Stimulated activated naive B cell treated with anti-CD40 and anti-IgM and Interleukin-4, amounts not matched to agents 10 μg/mL and 1 μg/mL and 100 μg/mL, for 72 hours (primary cell): ENCODE results near the gene TMTC1.

Experiments
- ATAC-seq, 2 donors: fragments of 150-1000 bp; cut with Tn5 transposase; replicated peaks; 2 replicates each; pipeline ENCODE4 v1.10.0; 2021; ENCODE audit warnings: moderate library complexity in 1 of 2
- DNase-seq: peaks from one replicate; pipeline ENCODE4 v3.0.0; 2021
- H3K27ac Mint-ChIP-seq: one replicate; pipeline ENCODE4 v1.8.0; 2022; ENCODE audit warnings: mild to moderate bottlenecking, mixed read lengths
- H3K27me3 Mint-ChIP-seq, 2 donors: one replicate each; pipeline ENCODE4 v1.8.0; 2022; ENCODE audit warnings: mixed read lengths in 2 of 2
- H3K36me3 Mint-ChIP-seq, 2 donors: one replicate each; pipeline ENCODE4 v1.8.0; 2022; ENCODE audit warnings: mixed read lengths in 2 of 2, mild to moderate bottlenecking in 1 of 2
- H3K4me1 Mint-ChIP-seq, 2 donors: one replicate each; pipeline ENCODE4 v1.8.0; 2022; ENCODE audit warnings: mixed read lengths in 2 of 2, mild to moderate bottlenecking in 1 of 2
- H3K4me3 Mint-ChIP-seq, 2 donors: one replicate each; pipeline ENCODE4 v1.8.0; 2022; ENCODE audit warnings: mild to moderate bottlenecking in 2 of 2, mixed read lengths in 2 of 2, moderate library complexity in 1 of 2
- H3K9me3 Mint-ChIP-seq, 2 donors: one replicate each; pipeline ENCODE4 v1.8.0; 2022; ENCODE audit warnings: mixed read lengths in 2 of 2, mild to moderate bottlenecking in 1 of 2

TMTC1 gene

GRCh38 chr12:29518407-29518806, 265.3 kb downstream of the TMTC1 start:
- no peak for DNase-seq

GRCh38 chr12:29517264-29517663, 266.5 kb downstream of the TMTC1 start:
- ATAC-seq (no peak), DNase-seq (no peak)
- Mint-ChIP-seq H3K9me3 (no peaks in the 10 kb centered on the region), H3K27ac (no peak overlapping the region), H3K27me3 (peaks cover 14 to 20% of the 10 kb centered on the region in 2 donors), H3K4me3 (no peak overlapping the region), H3K36me3 (no peaks in the 10 kb centered on the region), H3K4me1 (no peaks in the 10 kb centered on the region)

More at GRCh38 chr12:29518407-29518806, 265.3 kb downstream of the TMTC1 start:
- Mint-ChIP-seq H3K4me1 (no peaks in the 10 kb centered on the region), H3K9me3 (no peaks in the 10 kb centered on the region), H3K27me3 (peaks cover 14 to 20% of the 10 kb centered on the region in 2 donors), H3K36me3 (no peaks in the 10 kb centered on the region), H3K4me3 (no peak overlapping the region), H3K27ac (no peak overlapping the region)
- ATAC-seq: no peak

DNA sequence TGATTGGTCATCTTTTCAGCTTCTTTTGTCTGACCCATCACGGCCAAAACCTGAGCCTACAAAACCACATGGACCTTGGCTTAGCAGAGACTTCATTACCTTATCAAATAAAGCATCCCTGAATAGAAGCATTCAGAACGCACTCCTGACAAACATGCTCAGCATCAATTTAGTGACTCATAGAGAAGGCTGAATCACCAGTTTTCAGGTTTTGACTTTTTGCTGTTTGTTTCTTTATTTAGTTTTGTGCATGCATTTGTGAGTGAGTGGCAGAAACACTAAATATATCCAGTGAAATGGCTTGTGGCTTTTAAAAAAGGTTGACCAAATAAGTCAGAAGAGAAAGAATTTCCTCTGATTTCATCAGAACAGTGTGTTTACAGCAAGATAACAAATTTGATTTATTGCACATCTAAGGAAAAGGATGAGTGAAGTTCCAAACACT, 267.3 kb downstream of the TMTC1 start:
- Mint-ChIP-seq H3K4me1 (no peaks in the 10 kb centered on the region), H3K4me3 (no peak overlapping the region), H3K27ac (no peak overlapping the region), H3K27me3 (peaks cover 14 to 20% of the 10 kb centered on the region in 2 donors), H3K36me3 (no peaks in the 10 kb centered on the region), H3K9me3 (no peaks in the 10 kb centered on the region)
- no peak for ATAC-seq
- no peak for DNase-seq

GRCh38 chr12:29510591-29511185, 273.1 kb downstream of the TMTC1 start:
- Mint-ChIP-seq H3K27ac (no peak overlapping the region), H3K36me3 (no peaks in the 10 kb centered on the region), H3K9me3 (no peaks in the 10 kb centered on the region), H3K4me3 (no peak overlapping the region), H3K4me1 (no peaks in the 10 kb centered on the region), H3K27me3 (peaks cover 22% of the 10 kb centered on the region in 2 donors)
- no peak for ATAC-seq
- DNase-seq: no peak

DNA sequence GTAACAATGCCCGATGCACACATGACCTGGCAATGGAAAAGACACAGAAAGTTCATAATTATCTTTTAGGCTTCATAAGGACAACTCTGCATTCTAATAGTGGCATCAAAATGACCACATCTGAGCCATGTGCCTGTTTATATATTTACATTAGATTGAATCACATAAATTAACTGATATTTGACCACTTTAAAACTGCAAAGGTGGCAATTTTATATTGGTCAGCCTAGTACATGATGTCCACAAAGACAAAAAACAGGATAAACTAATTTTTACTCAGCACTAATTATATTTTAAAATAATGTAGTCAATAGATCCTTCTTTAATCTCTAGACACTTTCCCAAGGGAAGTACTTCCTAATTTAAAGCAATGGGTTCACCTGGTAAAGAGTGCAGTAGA, 274.2 kb downstream of the TMTC1 start:
- H3K4me3 Mint-ChIP-seq: no peak overlapping the region
- no peak overlapping the region for H3K27ac Mint-ChIP-seq
- no peaks in the 10 kb centered on the region for H3K36me3 Mint-ChIP-seq
- no peaks in the 10 kb centered on the region for H3K4me1 Mint-ChIP-seq
- H3K27me3 Mint-ChIP-seq: peaks cover 15 to 16% of the 10 kb centered on the region in 2 donors
- DNase-seq (no peak), ATAC-seq (no peak)
- no peaks in the 10 kb centered on the region for H3K9me3 Mint-ChIP-seq

- peaks cover 13% of the 10 kb centered on the region in 2 donors for H3K27me3 Mint-ChIP-seq
- no peak overlapping the region for H3K4me3 Mint-ChIP-seq
- H3K4me1 Mint-ChIP-seq: no peaks in the 10 kb centered on the region
- H3K36me3 Mint-ChIP-seq: no peaks in the 10 kb centered on the region
- no peaks in the 10 kb centered on the region for H3K9me3 Mint-ChIP-seq
- DNase-seq (no peak), ATAC-seq (no peak)
- H3K27ac Mint-ChIP-seq: no peak overlapping the region
Measured at GRCh38 chr12:29508949-29509348, 274.8 kb downstream of the TMTC1 start.

DNA sequence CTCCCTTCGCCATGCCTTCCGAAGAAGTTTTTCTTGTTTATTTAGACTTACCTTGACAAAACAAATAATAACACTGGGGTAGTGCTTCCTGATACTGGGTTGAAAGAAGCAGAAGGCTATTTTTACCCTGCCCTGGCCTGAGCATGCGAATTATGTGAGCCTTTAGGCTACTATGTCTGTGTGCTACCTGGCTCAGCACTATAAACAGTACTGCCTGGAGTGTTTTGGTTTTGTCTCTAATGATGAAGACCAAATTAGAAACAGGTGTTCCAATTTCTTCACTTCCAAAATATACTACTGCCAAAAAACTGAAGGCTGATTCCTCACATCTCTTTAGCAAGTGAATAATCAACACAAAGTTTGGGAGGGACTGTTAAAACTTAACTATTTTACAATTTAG, 278.6 kb downstream of the TMTC1 start:
- H3K4me1 Mint-ChIP-seq: peaks cover 0 to 3% of the 10 kb centered on the region in 2 donors
- H3K9me3 Mint-ChIP-seq: no peaks in the 10 kb centered on the region
- H3K27ac Mint-ChIP-seq: no peak overlapping the region
- H3K4me3 Mint-ChIP-seq: no peak overlapping the region
- H3K36me3 Mint-ChIP-seq: no peaks in the 10 kb centered on the region
- H3K27me3 Mint-ChIP-seq: peaks cover 8 to 12% of the 10 kb centered on the region in 2 donors
- DNase-seq: no peak
- no peak for ATAC-seq

- H3K4me3 Mint-ChIP-seq: no peak overlapping the region
- H3K9me3 Mint-ChIP-seq: no peaks in the 10 kb centered on the region
- H3K36me3 Mint-ChIP-seq: no peaks in the 10 kb centered on the region
- H3K27me3 Mint-ChIP-seq: peaks cover 8 to 12% of the 10 kb centered on the region in 2 donors
- ATAC-seq (no peak), DNase-seq (no peak)
- no peak overlapping the region for H3K27ac Mint-ChIP-seq
- peaks cover 0 to 3% of the 10 kb centered on the region in 2 donors for H3K4me1 Mint-ChIP-seq
Measured at GRCh38 chr12:29503283-29503682, 280.5 kb downstream of the TMTC1 start.

GRCh38 chr12:29499235-29499634, 284.5 kb downstream of the TMTC1 start:
- Mint-ChIP-seq H3K36me3 (no peaks in the 10 kb centered on the region), H3K4me1 (peaks cover 0 to 3% of the 10 kb centered on the region in 2 donors), H3K27me3 (peaks cover 4 to 6% of the 10 kb centered on the region in 2 donors), H3K4me3 (no peak overlapping the region), H3K9me3 (no peaks in the 10 kb centered on the region), H3K27ac (no peak overlapping the region)
- no peak for DNase-seq
- ATAC-seq: no peak

DNA sequence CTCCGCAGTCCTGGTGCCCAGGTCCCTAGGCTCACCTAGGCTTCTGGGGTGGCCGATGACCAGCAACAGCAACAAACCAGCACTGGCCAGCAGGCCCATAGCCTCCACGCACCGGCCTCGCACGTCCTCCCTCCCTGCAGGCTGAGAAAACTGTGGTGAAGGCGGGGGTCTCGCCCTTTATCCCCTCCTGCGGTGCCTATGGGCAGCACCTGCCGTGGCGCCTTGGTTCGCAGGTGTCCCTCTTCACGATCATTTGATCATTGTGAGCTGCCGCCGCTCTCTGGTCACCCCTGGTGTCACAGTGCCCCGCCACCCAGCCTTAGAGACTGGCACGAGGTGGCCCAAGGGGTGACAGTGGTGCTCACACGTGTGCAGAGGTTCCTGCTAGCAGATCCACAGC, 286.2 kb downstream of the TMTC1 start, which contains the start of gene OVCH1:
OVCH1 (minus strand) TSS at position 99 of the 400 bp plus-strand sequence; CDS start at position 99, 0 bp downstream.
- Mint-ChIP-seq H3K27ac (no peak within 1 kb of the TSS), H3K9me3 (no peaks in the 10 kb centered on the region), H3K36me3 (no peaks in the 10 kb centered on the region), H3K4me1 (peaks cover 0 to 3% of the 10 kb centered on the region in 2 donors), H3K4me3 (no peak within 1 kb of the TSS), H3K27me3 (peaks cover under 1 to 6% of the 10 kb centered on the region in 2 donors)
- ATAC-seq: no peak
- no peak for DNase-seq

DNA sequence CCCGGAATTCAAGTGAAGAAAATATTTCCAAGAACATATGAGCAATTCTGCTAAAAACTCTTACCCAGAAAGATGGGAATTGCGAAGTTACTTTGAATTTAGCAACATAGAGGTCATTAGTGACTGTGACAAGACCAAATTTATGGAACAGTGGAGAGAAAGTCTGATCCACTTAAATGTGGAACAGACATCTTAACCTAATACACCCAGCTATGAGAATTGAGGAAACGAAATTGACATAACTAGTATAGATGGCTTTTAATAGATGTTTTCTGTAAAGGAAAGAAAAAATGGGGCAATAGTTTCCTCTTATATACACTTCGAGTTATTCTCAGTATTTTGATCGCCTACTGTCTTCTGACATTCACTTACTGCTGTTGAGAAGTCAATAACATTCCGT, 290.9 kb downstream of the TMTC1 start:
- Mint-ChIP-seq H3K27me3 (peaks cover 10 to 21% of the 10 kb centered on the region in 2 donors), H3K9me3 (no peaks in the 10 kb centered on the region), H3K4me1 (no peaks in the 10 kb centered on the region), H3K36me3 (no peaks in the 10 kb centered on the region), H3K4me3 (no peak overlapping the region), H3K27ac (no peak overlapping the region)
- ATAC-seq (no peak), DNase-seq (no peak)

DNA sequence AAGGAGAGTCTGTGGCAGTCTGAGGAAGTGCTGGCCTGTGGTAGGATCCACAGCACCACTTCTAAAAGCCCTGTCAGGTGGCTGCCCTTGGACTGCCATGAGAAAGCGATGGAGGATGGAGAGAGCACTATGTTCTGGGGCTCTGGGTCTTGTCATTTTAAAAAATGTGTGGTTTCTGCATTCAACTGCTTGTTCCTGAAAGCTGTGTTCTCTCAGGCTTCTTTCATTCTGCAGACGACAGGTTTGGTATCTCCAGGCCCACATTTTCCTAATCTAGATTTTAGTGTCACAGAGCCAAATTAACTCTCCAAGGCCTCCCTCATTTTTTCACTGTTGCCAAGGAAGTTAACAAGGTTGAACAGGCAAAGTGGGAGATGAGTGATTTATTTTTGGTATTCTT, 296.8 kb downstream of the TMTC1 start:
- H3K36me3 Mint-ChIP-seq: no peaks in the 10 kb centered on the region
- H3K27ac Mint-ChIP-seq: no peak overlapping the region
- DNase-seq (no peak), ATAC-seq (no peak)
- H3K27me3 Mint-ChIP-seq: peaks cover 14 to 16% of the 10 kb centered on the region in 2 donors
- H3K4me1 Mint-ChIP-seq: no peaks in the 10 kb centered on the region
- no peaks in the 10 kb centered on the region for H3K9me3 Mint-ChIP-seq
- H3K4me3 Mint-ChIP-seq: no peak overlapping the region

DNA sequence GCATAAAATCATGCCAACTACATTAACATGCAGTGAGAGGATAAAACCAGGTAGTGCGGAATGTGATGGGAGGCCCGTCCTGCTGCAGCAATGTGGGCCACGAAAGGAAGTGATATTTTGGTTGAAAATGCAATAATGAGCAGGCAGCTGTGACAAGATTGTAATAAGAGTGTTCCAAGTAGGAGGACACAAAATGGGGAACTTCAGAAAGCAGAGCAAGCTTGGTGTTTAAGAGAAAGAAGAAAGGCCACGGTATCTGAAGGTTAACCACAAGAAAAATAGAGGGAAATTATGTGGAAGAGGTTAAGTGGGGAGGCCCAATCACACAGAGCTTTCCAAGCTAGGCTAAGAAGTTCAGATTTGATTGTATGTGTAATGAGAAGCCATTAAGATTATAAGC, 320.5 kb downstream of the TMTC1 start:
- peaks cover 5 to 10% of the 10 kb centered on the region in 2 donors for H3K27me3 Mint-ChIP-seq

DNA sequence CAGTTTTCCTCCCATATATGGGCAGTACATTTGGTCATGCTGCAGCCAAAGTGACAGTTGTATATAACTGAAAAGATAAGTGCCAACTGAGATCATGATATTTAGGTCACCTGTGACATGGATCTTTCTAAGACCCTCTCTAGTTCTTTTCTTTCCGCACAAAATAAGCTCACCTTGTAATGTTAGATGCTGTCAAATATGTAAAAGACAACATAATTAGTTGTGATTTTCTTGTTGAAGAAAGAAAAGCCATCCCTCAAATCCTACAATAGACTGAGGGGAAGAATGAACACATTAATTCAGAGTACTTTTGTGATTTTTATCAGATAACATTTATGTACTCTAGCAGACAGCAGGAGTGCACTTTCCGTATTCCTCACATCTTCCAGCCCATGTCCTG, 323.7 kb downstream of the TMTC1 start:
- ATAC-seq: no peak
- Mint-ChIP-seq H3K27ac (no peak overlapping the region), H3K36me3 (no peaks in the 10 kb centered on the region), H3K4me1 (no peaks in the 10 kb centered on the region), H3K27me3 (peaks cover 5 to 6% of the 10 kb centered on the region in 2 donors), H3K9me3 (no peaks in the 10 kb centered on the region), H3K4me3 (no peak overlapping the region)
- no peak for DNase-seq

More for the DNA sequence above, 320.5 kb downstream of the TMTC1 start:
- ATAC-seq (no peak), DNase-seq (no peak)
- Mint-ChIP-seq H3K27ac (no peak overlapping the region), H3K36me3 (no peaks in the 10 kb centered on the region), H3K9me3 (no peaks in the 10 kb centered on the region), H3K4me1 (no peaks in the 10 kb centered on the region), H3K4me3 (no peak overlapping the region)

GRCh38 chr12:29455087-29455486, 328.7 kb downstream of the TMTC1 start:
- no peak for ATAC-seq
- peaks cover 5 to 9% of the 10 kb centered on the region in 2 donors for H3K27me3 Mint-ChIP-seq
- no peak for DNase-seq
- H3K4me1 Mint-ChIP-seq: no peaks in the 10 kb centered on the region
- no peak overlapping the region for H3K27ac Mint-ChIP-seq
- H3K4me3 Mint-ChIP-seq: no peak overlapping the region
- H3K36me3 Mint-ChIP-seq: no peaks in the 10 kb centered on the region
- peaks cover 0 to 2% of the 10 kb centered on the region in 2 donors for H3K9me3 Mint-ChIP-seq
